SK-N-SH treated with all-trans-retinoic acid at 6 μM for 48 hours (cell line): ENCODE results near the gene TRAF6.

Experiments
- ATAC-seq: fragments of 200-7000 bp; cut with Tn5 transposase; 3 replicates; pipeline ENCODE4 v1.9.1; 2020; ENCODE audit warnings: mild to moderate bottlenecking, moderate library complexity
- ARNTL ChIP-seq: fragments of 450-650 bp; formaldehyde crosslinking; IDR thresholded peaks from 2 replicates; pipeline ENCODE4 v1.5.0; 2020; ENCODE audit warnings: low read depth, mild to moderate bottlenecking, moderate library complexity, borderline replicate concordance
- BACH2 ChIP-seq: fragments of 250-450 bp; sonication (Bioruptor Pico); IDR thresholded peaks from 2 replicates; pipeline ENCODE4 v1.9.0; 2021; ENCODE audit warnings: mild to moderate bottlenecking, borderline replicate concordance
- CREB5 ChIP-seq: fragments of 250-450 bp; sonication (Bioruptor Pico); IDR thresholded peaks from 2 replicates; pipeline ENCODE4 v1.5.1; 2020; ENCODE audit warnings: low read depth, mild to moderate bottlenecking, moderate library complexity
- CSDC2 ChIP-seq: fragments of 250-450 bp; sonication (Bioruptor Pico); IDR thresholded peaks from 2 replicates; pipeline ENCODE4 v1.5.0; 2020; ENCODE audit warnings: mild to moderate bottlenecking, moderate library complexity
- ESRRG ChIP-seq: fragments of 250-450 bp; sonication (Bioruptor Pico); IDR thresholded peaks from 2 replicates; pipeline ENCODE4 v1.6.1; 2021; ENCODE audit warnings: mild to moderate bottlenecking
- GLIS3 ChIP-seq: fragments of 250-450 bp; sonication (Bioruptor Pico); IDR thresholded peaks from 2 replicates; pipeline ENCODE4 v1.5.0; 2020; ENCODE audit warnings: mild to moderate bottlenecking, moderate library complexity
- ISL1 ChIP-seq: fragments of 250-450 bp; sonication (Bioruptor Pico); IDR thresholded peaks from 2 replicates; pipeline ENCODE4 v2.1.2; 2022; ENCODE audit warnings: mild to moderate bottlenecking, moderate library complexity
- OSR1 ChIP-seq: fragments of 250-450 bp; sonication (Bioruptor Pico); IDR thresholded peaks from 2 replicates; pipeline ENCODE4 v1.8.0; 2022; ENCODE audit warnings: moderate library complexity, mild to moderate bottlenecking, inconsistent platforms
- POU6F1 ChIP-seq: fragments of 250-450 bp; sonication (Bioruptor Pico); IDR thresholded peaks from 2 replicates; pipeline ENCODE4 v1.8.0; 2021; ENCODE audit warnings: low read depth, mild to moderate bottlenecking, moderate library complexity, borderline replicate concordance
- PPARA ChIP-seq: fragments of 250-450 bp; sonication (Bioruptor Pico); IDR thresholded peaks from 2 replicates; pipeline ENCODE4 v1.5.0; 2020; ENCODE audit warnings: mild to moderate bottlenecking, borderline replicate concordance
- RARB ChIP-seq: fragments of 250-450 bp; sonication (Bioruptor Pico); IDR thresholded peaks from 2 replicates; pipeline ENCODE4 v1.8.0; 2021; ENCODE audit warnings: mild to moderate bottlenecking, moderate library complexity
- SNAI2 ChIP-seq: fragments of 250-450 bp; sonication (Bioruptor Pico); IDR thresholded peaks from 2 replicates; pipeline ENCODE4 v1.5.0; 2020; ENCODE audit warnings: mild to moderate bottlenecking, moderate library complexity
- TCF4 ChIP-seq: fragments of 250-450 bp; sonication (Bioruptor Pico); IDR thresholded peaks from 2 replicates; pipeline ENCODE4 v1.8.0; 2021; ENCODE audit warnings: mild to moderate bottlenecking, moderate library complexity, borderline replicate concordance
- TOX ChIP-seq: fragments of 250-450 bp; sonication (Bioruptor Pico); IDR thresholded peaks from 2 replicates; pipeline ENCODE4 v1.8.0; 2021; ENCODE audit warnings: mild to moderate bottlenecking, moderate library complexity, borderline replicate concordance
- TSHZ2 ChIP-seq: fragments of 250-450 bp; sonication (Bioruptor Pico); IDR thresholded peaks from 2 replicates; pipeline ENCODE4 v1.5.0; 2020; ENCODE audit warnings: mild to moderate bottlenecking, moderate library complexity
- ZC3H10 ChIP-seq: fragments of 250-450 bp; sonication (Bioruptor Pico); IDR thresholded peaks from 2 replicates; pipeline ENCODE4 v1.5.1; 2021; ENCODE audit warnings: mild to moderate bottlenecking, moderate library complexity
- ZFP3 ChIP-seq: fragments of 250-450 bp; sonication (Bioruptor Pico); IDR thresholded peaks from 2 replicates; pipeline ENCODE4 v1.5.0; 2020; ENCODE audit warnings: mild to moderate bottlenecking, moderate library complexity
- ZNF70 ChIP-seq: fragments of 450-650 bp; formaldehyde crosslinking; IDR thresholded peaks from 2 replicates; pipeline ENCODE4 v1.5.0; 2020; ENCODE audit warnings: mild to moderate bottlenecking, moderate library complexity
- ZNF8 ChIP-seq: fragments of 450-650 bp; formaldehyde crosslinking; IDR thresholded peaks from 2 replicates; pipeline ENCODE4 v1.5.0; 2020; ENCODE audit warnings: mild to moderate bottlenecking, moderate library complexity
- TF ChIP-seq, protein P1 (sequence below): fragments of 250-450 bp; sonication (Bioruptor Pico); IDR thresholded peaks from 2 replicates; pipeline ENCODE4 v1.8.0; 2020; ENCODE audit warnings: mild to moderate bottlenecking, moderate library complexity, borderline replicate concordance
- TF ChIP-seq, protein P2 (sequence below): fragments of 250-450 bp; sonication (Bioruptor Pico); IDR thresholded peaks from 2 replicates; pipeline ENCODE4 v1.5.1; 2021; ENCODE audit warnings: mild to moderate bottlenecking, moderate library complexity

Gene TRAF6

DNA sequence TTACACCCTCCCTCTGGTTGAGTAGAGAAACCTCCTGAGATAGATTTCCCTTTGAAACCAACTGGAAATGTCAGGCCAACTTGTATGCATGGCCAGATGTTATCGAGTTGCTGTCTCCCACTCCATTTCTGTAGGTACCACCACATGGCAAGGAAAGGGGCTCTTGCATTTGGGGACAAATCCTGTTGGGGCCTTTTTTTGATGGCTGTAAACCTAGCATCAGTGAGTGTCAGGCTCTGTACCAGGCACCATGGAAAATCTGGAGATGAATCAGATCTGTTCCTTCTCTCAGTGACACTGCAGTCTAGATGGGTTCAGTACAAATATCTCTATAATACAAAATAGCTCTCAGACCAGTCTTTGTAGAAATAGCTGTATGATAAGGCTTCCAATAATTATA, 58.4 kb downstream of the TRAF6 start:
- no peak for TF ChIP-seq RARB
- no peak for TF ChIP-seq GLIS3 (CRISPR knock-in tag)
- no peak for TF ChIP-seq TOX (CRISPR knock-in tag)
- no peak for TF ChIP-seq ESRRG
- TF ChIP-seq POU6F1 (CRISPR knock-in tag) = no peak
- TF ChIP-seq ZFP3 (CRISPR knock-in tag) = no peak
- TF ChIP-seq OSR1 (CRISPR knock-in tag) = no peak
- no peak for TF ChIP-seq ZNF70
- TF ChIP-seq, protein P1, sequence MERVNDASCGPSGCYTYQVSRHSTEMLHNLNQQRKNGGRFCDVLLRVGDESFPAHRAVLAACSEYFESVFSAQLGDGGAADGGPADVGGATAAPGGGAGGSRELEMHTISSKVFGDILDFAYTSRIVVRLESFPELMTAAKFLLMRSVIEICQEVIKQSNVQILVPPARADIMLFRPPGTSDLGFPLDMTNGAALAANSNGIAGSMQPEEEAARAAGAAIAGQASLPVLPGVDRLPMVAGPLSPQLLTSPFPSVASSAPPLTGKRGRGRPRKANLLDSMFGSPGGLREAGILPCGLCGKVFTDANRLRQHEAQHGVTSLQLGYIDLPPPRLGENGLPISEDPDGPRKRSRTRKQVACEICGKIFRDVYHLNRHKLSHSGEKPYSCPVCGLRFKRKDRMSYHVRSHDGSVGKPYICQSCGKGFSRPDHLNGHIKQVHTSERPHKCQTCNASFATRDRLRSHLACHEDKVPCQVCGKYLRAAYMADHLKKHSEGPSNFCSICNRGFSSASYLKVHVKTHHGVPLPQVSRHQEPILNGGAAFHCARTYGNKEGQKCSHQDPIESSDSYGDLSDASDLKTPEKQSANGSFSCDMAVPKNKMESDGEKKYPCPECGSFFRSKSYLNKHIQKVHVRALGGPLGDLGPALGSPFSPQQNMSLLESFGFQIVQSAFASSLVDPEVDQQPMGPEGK (CRISPR knock-in tag) = no peak
- TF ChIP-seq ARNTL (CRISPR knock-in tag) = no peak
- TF ChIP-seq, protein P2, sequence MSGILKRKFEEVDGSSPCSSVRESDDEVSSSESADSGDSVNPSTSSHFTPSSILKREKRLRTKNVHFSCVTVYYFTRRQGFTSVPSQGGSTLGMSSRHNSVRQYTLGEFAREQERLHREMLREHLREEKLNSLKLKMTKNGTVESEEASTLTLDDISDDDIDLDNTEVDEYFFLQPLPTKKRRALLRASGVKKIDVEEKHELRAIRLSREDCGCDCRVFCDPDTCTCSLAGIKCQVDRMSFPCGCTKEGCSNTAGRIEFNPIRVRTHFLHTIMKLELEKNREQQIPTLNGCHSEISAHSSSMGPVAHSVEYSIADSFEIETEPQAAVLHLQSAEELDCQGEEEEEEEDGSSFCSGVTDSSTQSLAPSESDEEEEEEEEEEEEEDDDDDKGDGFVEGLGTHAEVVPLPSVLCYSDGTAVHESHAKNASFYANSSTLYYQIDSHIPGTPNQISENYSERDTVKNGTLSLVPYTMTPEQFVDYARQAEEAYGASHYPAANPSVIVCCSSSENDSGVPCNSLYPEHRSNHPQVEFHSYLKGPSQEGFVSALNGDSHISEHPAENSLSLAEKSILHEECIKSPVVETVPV (CRISPR knock-in tag) = no peak
- TF ChIP-seq BACH2 (CRISPR knock-in tag) = no peak
- no peak for TF ChIP-seq SNAI2
- TF ChIP-seq ISL1 (CRISPR knock-in tag) = no peak
- TF ChIP-seq TSHZ2 (CRISPR knock-in tag) = no peak
- ATAC-seq = no peak

DNA sequence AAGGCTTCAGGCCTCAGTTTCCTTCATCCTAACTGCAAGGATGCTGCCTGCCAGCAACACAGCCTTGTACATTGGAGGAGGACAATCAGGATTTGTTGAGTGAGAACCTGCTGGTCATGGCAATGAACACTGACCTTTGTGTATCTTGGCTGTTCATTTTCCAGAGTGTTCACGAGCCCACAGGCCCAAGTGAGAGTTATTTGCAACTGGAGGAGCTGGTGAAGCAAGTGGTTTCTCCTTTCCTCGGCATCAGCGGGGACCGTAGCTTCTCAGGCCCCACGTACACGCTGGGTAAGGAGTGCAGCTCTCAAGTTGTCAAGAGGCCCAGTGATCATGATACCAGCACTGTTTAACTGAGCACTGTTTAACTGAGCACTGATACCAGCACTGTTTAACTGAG, 59.0 kb downstream of the TRAF6 start:
- no peak for ATAC-seq
- TF ChIP-seq OSR1 (CRISPR knock-in tag) (no peak), POU6F1 (CRISPR knock-in tag) (no peak), RARB (no peak), ZC3H10 (CRISPR knock-in tag) (no peak), CREB5 (CRISPR knock-in tag) (no peak), BACH2 (CRISPR knock-in tag) (no peak), SNAI2 (no peak), ZNF70 (no peak), ZNF8 (CRISPR knock-in tag) (no peak), PPARA (CRISPR knock-in tag) (no peak), CSDC2 (CRISPR knock-in tag) (no peak), TSHZ2 (CRISPR knock-in tag) (no peak), ISL1 (CRISPR knock-in tag) (no peak), TCF4 (CRISPR knock-in tag) (no peak)
- TF ChIP-seq, protein P1 (CRISPR knock-in tag) = no peak
